Measurements from ENCODE around the gene DUSP21. TPM values are rescaled to one million over a fixed set of nuclear protein-coding genes. Genes with fewer than 3 reads are reported as not detected.
A peak's percentile ranks its signal among the peaks of the same experiment; 100 is the strongest.

The DUSP21 gene
- total RNA-seq, 6 donors from 2014 or later, result not detected

DNA sequence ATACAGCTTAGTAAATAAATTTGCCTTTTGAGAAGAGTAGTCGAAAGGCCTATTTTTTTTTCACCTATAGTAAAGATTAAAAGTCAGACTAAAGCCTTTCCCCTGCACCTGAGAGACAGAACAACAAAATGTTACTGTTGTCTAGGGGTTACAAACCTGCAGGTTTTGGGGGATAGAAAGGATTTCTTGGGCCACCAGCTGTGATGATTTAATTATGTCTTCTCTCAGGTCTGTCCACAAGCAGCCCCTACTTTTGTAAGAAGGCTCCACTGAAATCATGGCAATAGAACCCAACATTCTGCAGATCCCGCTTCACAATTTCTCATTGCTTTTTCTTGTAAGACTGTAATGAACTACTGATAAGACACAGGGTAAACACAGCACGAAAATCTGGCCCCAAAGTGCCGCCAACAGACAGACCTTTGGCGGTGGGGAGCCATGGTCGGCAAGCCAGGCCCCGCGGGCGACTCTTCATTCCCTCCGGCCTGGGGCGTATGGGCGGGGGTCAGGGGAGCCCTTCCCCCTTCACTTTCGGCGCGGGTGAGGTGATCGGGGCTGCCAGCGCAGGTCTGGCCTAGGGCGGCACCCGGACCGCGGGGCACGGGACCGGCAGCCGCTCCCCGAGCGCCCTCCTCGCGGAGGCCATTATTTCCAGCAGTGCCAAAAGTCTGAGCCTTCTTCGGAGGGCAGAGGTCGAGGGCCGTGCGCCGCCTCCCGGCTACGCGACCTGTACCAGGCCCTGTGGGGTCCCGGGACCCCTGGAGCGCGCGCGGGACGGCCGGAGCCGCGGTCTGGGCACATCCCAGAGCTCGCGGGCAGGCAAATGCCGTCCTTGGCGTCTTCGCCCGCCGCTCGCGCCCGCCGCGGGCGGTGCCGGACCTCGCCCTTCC lies 28.4 kb downstream of the DUSP21 start:
- Histone ChIP-seq H3K9me3 (no peaks in the 10 kb centered on the region), H3K4me3 (peak overlapping the region; percentile 67 to 94 (median 77)), H3K36me3 (no peaks in the 10 kb centered on the region), H3K4me1 (peaks cover 0 to 34% (median 15%) of the 10 kb centered on the region in 4 donors), H3K27me3 (no peaks in the 10 kb centered on the region), H3K27ac (peak overlapping the region; percentile 96 to 99 (median 98))
- 1 to 6% methylated on average over 3 to 29 of the region's 60 CpGs for WGBS, 2 donors
- ATAC-seq (ENCODE audit: low FRiP score in 2 of 2), result peak; percentile 43 to 45
- TF ChIP-seq POLR2A (IDR thresholded peaks at IDR 0.05) (peak in 1 of 4 donors; percentile 38), EP300 (IDR thresholded peaks at IDR 0.05) (no peak), POLR2AphosphoS5 (IDR thresholded peaks at IDR 0.05) (no peak)
- TF ChIP-seq, protein P1, sequence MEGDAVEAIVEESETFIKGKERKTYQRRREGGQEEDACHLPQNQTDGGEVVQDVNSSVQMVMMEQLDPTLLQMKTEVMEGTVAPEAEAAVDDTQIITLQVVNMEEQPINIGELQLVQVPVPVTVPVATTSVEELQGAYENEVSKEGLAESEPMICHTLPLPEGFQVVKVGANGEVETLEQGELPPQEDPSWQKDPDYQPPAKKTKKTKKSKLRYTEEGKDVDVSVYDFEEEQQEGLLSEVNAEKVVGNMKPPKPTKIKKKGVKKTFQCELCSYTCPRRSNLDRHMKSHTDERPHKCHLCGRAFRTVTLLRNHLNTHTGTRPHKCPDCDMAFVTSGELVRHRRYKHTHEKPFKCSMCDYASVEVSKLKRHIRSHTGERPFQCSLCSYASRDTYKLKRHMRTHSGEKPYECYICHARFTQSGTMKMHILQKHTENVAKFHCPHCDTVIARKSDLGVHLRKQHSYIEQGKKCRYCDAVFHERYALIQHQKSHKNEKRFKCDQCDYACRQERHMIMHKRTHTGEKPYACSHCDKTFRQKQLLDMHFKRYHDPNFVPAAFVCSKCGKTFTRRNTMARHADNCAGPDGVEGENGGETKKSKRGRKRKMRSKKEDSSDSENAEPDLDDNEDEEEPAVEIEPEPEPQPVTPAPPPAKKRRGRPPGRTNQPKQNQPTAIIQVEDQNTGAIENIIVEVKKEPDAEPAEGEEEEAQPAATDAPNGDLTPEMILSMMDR (IDR thresholded peaks at IDR 0.05), result peak in 1 of 6 experiments; percentile 10
- peak in 1 of 2 donors; percentile 42 for DNase-seq

DNA sequence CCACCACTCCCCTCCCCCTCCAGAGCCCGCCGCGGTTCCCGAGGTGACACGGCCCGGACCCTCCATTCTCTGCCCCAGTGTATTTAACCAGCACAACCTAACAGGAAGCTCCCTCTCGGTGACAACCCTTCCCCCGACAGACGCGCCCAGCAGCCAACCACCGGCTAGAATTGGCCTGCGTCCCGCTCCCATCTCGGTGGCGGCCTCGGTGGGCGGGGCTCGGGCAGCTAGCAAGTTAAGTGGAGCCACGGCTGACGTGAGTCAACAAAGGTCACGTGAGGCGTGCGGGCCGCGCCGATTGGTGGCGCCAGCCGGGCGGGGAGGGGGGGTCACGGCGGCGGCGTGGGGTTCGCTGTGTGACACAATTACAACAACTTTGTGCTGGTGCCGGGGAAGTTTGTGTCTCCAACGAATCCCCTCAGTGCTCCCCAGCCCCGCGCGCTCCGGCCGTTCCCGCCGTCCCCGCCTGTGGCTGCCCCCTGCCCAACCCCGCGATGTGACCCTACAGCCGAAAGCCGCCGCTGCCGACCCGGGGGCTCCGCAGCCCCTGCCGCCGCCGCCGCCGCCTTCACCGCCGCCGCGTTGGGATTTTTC lies 29.1 kb downstream of the DUSP21 start, which contains the start of gene KDM6A:
Gene KDM6A, plus strand, starts transcription at position 368 of the 594 bp plus-strand sequence. CDS start 364 bp downstream, outside the sequence.
- Histone ChIP-seq H3K27ac (peak within 1 kb of the TSS; percentile 96 to 99 (median 98)), H3K4me1 (peaks cover 0 to 36% (median 17%) of the 10 kb centered on the region in 4 donors), H3K9me3 (no peaks in the 10 kb centered on the region), H3K36me3 (no peaks in the 10 kb centered on the region), H3K4me3 (peak within 1 kb of the TSS; percentile 67 to 94 (median 77)), H3K27me3 (no peaks in the 10 kb centered on the region)
- WGBS, 2 donors, result 0% methylated on average over 43 of the region's 61 CpGs; no CpG with 5 or more reads in 1 of the 2 donors
- DNase-seq, result peak; percentile 99 to 100
- ATAC-seq (ENCODE audit: low FRiP score in 2 of 2), result peak; percentile 95 to 97
- TF ChIP-seq POLR2A (IDR thresholded peaks at IDR 0.05) (peak in 3 of 4 donors; percentile 71 to 90 (median 79)), POLR2AphosphoS5 (IDR thresholded peaks at IDR 0.05) (peak; percentile 74 to 90), EP300 (IDR thresholded peaks at IDR 0.05) (peak in 1 of 4 donors; percentile 57)
- TF ChIP-seq, protein P1 (IDR thresholded peaks at IDR 0.05), result no peak

DNA sequence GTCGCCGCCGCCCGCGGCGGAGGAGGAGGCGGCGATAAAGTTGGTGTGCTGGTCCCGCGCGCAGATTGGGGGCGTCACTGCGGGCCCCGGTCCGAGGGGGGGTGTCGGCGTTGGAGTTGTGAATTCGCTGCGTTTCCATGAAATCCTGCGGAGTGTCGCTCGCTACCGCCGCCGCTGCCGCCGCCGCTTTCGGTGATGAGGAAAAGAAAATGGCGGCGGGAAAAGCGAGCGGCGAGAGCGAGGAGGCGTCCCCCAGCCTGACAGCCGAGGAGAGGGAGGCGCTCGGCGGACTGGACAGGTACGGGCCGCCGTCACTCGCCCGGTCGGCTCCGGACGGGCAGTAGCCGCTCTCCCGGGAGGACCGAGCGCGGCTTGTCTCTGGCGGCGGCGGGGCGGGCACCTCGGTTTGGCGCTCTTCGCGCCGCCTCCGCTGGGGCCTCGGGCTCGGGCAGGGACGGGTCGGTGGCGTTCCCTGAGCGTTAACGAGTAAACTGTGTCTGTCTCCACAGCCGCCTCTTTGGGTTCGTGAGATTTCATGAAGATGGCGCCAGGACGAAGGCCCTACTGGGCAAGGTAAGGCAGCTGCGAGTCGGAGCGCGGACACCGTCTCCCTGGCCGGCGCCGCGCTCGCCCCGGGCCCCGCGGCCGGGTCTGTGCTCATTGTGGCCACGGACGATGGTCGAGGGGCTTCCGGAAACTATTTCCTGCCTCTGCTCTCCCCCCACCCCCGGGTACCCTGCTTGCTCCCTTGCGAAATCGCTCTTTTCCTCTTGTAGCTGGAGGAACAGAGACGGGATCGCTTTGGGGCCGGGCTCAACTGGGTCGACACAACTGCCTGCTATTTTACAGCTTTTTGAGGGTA lies 29.8 kb downstream of the DUSP21 start:
- peak; percentile 40 to 62 for ATAC-seq (ENCODE audit: low FRiP score in 2 of 2)
- Histone ChIP-seq H3K27me3 (no peaks in the 10 kb centered on the region), H3K9me3 (no peaks in the 10 kb centered on the region), H3K36me3 (no peaks in the 10 kb centered on the region), H3K4me1 (peaks cover 0 to 44% (median 20%) of the 10 kb centered on the region in 4 donors), H3K27ac (peak overlapping the region; percentile 96 to 99 (median 98)), H3K4me3 (peak overlapping the region; percentile 67 to 79 (median 71))
- DNase-seq, result peak; percentile 75 to 90
- TF ChIP-seq POLR2A (IDR thresholded peaks at IDR 0.05) (peak in 2 of 4 donors; percentile 10 to 15), POLR2AphosphoS5 (IDR thresholded peaks at IDR 0.05) (peak in 1 of 2 donors; percentile 17), EP300 (IDR thresholded peaks at IDR 0.05) (no peak)
- TF ChIP-seq, protein P1 (IDR thresholded peaks at IDR 0.05), result peak in 1 of 6 experiments; percentile 5
- 1% methylated on average over 75 of the region's 99 CpGs; no CpG with 5 or more reads in 1 of the 2 donors for WGBS, 2 donors

DNA sequence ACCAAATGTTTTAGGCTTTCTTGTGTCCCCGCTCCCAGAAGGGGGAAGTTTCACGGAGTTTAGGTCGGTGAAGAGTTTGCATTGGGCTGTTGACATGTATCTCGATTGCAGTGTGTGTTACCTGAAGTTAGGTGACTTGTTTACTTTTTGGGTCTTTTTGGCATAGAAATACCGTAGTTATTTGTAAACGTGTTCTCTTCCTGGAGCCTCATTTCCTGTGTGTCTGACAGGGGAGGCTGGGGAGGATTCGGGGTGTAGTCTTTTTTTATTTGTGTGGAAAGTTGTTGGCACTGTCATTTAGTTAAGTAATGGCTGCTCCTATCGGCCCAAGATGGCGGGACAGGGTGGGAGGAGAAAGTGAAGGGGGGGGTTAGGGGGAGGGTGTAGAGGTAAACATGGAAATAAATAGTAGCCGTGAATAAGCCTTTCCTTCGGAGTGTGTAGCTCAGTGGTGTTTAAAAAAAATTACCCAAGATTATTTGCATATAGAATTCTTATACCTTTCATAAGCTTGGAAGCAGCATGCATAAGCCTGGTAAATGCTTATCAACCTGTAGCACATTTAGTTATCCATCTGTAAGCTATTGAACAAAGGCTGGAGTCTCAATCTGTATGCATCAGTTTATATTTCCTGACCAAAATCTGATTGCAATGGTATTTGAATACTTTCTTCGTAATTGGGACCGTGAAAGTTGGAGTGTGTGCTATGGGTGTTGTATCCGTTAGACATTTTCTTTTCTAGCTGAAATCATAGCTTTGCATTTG lies 30.8 kb downstream of the DUSP21 start:
- no peaks in the 10 kb centered on the region for H3K9me3 ChIP-seq
- no peaks in the 10 kb centered on the region for H3K36me3 ChIP-seq
- H3K27ac ChIP-seq, result peak overlapping the region; percentile 96 to 99 (median 98)
- H3K4me3 ChIP-seq, result peak overlapping the region; percentile 67 to 79 (median 71)
- no peak for ATAC-seq (ENCODE audit: low FRiP score in 2 of 2)
- TF ChIP-seq, protein P1 (IDR thresholded peaks at IDR 0.05), result peak in 1 of 6 experiments; percentile 7
- no peak for TF ChIP-seq POLR2A (IDR thresholded peaks at IDR 0.05)
- TF ChIP-seq POLR2AphosphoS5 (IDR thresholded peaks at IDR 0.05), result no peak
- no peak for TF ChIP-seq EP300 (IDR thresholded peaks at IDR 0.05)
- DNase-seq, result no peak
- peaks cover 2 to 46% (median 24%) of the 10 kb centered on the region in 4 donors for H3K4me1 ChIP-seq
- 1 to 2% methylated on average over 11 to 14 of the region's 14 CpGs for WGBS, 2 donors
- no peaks in the 10 kb centered on the region for H3K27me3 ChIP-seq

Measured in upper lobe of left lung (tissue), 6 donors.